Inferior parietal cortex (tissue), 1 donor: Measurements from ENCODE around the gene BANP.
A peak's percentile ranks its signal among the peaks of the same experiment; 100 is the strongest.
"Not testable (repeated sequence)": the region's sequence is repeated elsewhere in the genome, so short reads cannot be mapped to it uniquely, and the experiment has no call there.

Experiments used
- DNase-seq: peaks from one replicate; pipeline ENCODE4 v3.0.0-alpha.2; 2016; ENCODE audit errors: extremely low spot score

The BANP gene

GRCh38 chr16:87950765-87951551 lies at the start of gene BANP:
BANP (plus strand) TSS chr16:87951434; CDS start chr16:87975116, 23,682 bp downstream.
- DNase-seq: peak; percentile 98

GRCh38 chr16:87904963-87905362 lies 46.3 kb upstream of the BANP start:
- not testable (repeated sequence) for DNase-seq

- DNase-seq: not testable (repeated sequence)
Observed at GRCh38 chr16:87905521-87905920, 45.7 kb upstream of the BANP start.

GRCh38 chr16:87908101-87908500 lies 43.1 kb upstream of the BANP start:
- DNase-seq: not testable (repeated sequence)

- peak; percentile 66 for DNase-seq
Observed at GRCh38 chr16:87909203-87909935, 41.9 kb upstream of the BANP start.

- not testable (repeated sequence) for DNase-seq
Observed at GRCh38 chr16:87911106-87911763, 40.0 kb upstream of the BANP start.

- DNase-seq: not testable (repeated sequence)
Observed at GRCh38 chr16:87912691-87913090, 38.5 kb upstream of the BANP start.

- not testable (repeated sequence) for DNase-seq
Observed at GRCh38 chr16:87914021-87914725, 37.1 kb upstream of the BANP start.

DNA sequence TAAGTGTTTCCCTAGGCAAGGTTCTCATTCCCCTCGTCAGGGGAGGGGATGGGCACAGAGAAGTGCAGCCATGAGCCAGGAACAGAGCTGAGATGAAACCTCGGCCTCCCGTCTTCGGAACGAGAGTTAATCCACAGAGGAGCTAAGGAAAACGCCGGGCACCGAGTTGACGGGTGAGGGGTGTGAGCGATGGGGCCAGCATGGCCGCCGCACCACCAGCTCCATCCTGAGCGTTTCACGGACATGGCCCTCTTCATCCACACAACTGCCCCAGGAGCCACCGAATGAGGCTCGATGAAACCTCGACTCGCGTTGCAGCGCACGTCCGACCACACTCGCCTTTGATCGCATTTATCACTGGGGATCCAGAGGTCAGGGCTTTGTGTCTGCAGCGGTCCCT lies 36.4 kb upstream of the BANP start:
- DNase-seq: no peak

- no peak for DNase-seq
Observed at GRCh38 chr16:87917503-87917902, 33.7 kb upstream of the BANP start.

DNA sequence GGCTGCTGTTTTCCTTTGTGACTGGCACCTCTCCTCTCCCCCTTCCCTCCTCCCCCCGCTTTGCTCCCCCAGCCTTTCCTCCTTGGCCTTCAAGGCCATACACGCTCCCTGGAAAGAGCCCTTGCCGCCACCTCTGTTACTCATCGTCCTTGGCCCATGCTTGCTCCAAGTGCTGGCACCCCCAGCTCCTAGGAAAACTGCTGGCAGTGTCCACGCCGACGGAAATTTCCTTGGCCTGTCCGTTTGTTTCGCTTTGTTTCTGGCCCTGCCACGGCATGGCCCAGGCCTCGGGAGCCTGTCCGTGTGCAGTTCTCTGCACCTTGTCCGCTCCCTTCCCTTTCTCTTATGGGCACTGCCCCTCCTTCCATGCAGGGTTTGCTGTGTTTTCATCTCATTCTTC lies 32.9 kb upstream of the BANP start:
- no peak for DNase-seq

GRCh38 chr16:87918866-87919680 lies 32.2 kb upstream of the BANP start:
- no peak for DNase-seq

- no peak for DNase-seq
Observed at GRCh38 chr16:87919681-87919994, 31.6 kb upstream of the BANP start.

DNA sequence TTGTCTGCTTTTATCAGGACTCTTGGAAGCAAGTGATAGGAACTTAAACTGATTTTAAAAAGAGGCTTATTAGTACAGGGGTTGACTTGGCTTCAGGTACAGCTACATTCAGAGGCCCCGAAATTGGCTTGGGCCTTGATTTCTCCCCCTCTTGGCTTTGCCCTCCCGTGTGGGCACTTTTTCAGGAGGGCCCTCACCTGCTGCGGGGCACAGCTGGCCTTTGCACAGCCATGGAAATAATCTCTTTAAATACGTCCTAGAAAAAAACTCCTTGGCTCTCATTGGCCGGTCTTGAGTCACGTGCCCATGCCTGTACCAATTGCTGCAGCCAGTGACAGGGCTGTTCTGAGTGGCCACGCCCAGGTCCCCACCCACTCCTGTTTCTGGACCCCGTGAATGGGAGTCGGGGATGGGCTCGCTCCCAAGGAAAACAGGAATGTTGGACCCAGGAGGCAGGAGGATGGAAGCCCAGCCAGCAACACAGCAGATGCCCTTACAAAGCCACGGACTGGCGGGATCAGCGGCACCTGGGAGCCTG lies 29.9 kb upstream of the BANP start:
- DNase-seq: no peak

- DNase-seq: no peak
Observed at GRCh38 chr16:87922250-87922871, 28.9 kb upstream of the BANP start.

DNA sequence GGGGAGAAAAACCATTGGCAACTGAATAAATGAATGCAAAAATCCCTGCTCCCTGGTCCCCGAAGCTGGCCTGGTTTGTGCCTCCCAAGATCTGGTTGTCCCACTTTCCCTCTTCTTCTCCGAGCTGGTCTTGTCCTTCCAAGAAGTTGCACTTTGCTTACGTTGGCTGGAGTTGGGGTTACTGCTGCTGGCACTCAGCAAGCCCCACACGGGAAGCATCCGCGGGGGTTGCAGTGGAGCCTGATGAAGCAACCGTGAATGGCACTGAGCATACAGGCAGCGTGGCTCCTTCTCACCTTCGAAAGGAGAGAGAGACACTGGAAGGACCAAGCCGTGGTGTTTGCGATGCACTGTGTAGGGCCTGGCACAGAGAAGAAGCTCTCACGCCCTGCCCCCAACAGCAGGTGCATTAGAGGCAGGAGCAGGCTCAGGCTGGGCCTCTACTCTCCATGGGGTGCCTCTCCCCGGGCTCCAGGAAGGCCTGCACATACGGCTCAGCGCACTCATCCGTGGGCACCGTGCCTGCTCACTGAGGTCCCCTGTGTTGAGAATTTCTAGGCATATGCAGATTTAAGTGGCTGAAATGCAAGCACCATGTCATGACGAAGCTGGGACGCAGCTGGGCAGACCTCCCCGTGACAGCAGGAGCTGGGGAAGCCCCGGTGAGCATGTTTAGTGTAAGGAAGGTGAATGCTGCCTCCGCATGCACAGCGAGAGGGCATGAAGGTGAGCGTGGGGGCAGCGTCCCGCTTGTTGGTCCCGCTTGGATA lies 27.0 kb upstream of the BANP start:
- no peak for DNase-seq

DNA sequence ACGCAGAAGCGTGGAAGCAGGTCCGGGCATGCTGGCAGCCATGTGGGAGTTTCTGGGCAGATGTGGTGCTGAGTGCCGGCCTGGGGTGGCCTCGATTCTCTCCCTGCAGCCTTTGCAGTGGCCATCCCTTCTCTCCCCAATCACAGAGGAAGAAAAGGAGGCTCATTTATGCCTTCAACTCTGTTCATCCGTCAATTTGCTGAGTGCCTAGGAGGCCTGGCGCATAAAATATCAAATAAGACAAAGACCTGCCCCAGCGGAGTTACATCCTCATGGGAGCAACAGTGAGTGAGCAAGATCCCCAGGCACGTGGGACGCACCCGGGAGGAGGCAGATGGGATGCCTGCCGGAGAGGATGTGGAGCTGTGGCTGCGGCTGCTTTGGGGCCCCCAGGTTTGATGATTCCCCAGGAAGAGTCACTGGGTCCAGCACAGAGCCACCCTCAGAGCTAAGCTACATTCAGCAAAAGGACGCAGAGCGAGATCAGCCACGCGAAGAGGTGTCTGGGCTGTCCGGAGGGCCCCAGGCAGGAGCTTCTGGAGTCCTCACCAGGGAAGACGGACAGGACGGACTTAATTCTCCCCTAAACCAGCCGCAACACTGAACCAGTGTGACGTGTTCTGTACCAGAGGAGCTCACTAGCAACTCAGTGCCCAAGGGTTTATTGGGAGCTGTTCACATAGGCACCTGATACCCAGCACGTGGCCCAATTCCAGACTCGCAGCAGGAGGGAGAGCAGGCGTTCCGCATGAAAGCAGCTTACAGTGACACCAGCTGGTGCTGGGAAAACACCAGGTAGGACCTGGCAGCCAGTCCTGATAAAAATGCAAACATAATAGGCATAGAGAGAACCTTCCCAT lies 26.2 kb upstream of the BANP start:
- no peak for DNase-seq
